ENCODE measurements around the gene ADGRD1. TPM values are rescaled to one million over a fixed set of nuclear protein-coding genes. Genes with fewer than 3 reads are reported as not detected.

The ADGRD1 gene
- total RNA-seq, 2 experiments from 2014 or later = 0.38 TPM; not detected in 1

GRCh38 chr12:130968611-130969010 is 14.9 kb downstream of the ADGRD1 start:
- no peak overlapping the region for H3K27ac Mint-ChIP-seq
- no peaks in the 10 kb centered on the region for H3K9me3 Mint-ChIP-seq
- H3K36me3 Mint-ChIP-seq = no peaks in the 10 kb centered on the region
- H3K27me3 Mint-ChIP-seq = no peaks in the 10 kb centered on the region
- H3K4me1 Mint-ChIP-seq = no peaks in the 10 kb centered on the region
- DNase-seq = no peak
- no peak overlapping the region for H3K4me3 Mint-ChIP-seq

- no peaks in the 10 kb centered on the region for H3K27me3 Mint-ChIP-seq
- H3K27ac Mint-ChIP-seq = no peak overlapping the region
- H3K9me3 Mint-ChIP-seq = no peaks in the 10 kb centered on the region
- H3K4me3 Mint-ChIP-seq = no peak overlapping the region
- no peak for DNase-seq
- H3K36me3 Mint-ChIP-seq = no peaks in the 10 kb centered on the region
- H3K4me1 Mint-ChIP-seq = no peaks in the 10 kb centered on the region
These were observed 15.5 kb downstream of the ADGRD1 start for GRCh38 chr12:130969223-130969622.

GRCh38 chr12:130970165-130970907 is 16.6 kb downstream of the ADGRD1 start:
- Mint-ChIP-seq H3K27ac (no peak overlapping the region), H3K9me3 (no peaks in the 10 kb centered on the region), H3K36me3 (no peaks in the 10 kb centered on the region), H3K4me1 (no peaks in the 10 kb centered on the region), H3K4me3 (no peak overlapping the region), H3K27me3 (no peaks in the 10 kb centered on the region)
- DNase-seq = no peak

- no peaks in the 10 kb centered on the region for H3K27me3 Mint-ChIP-seq
These were observed 17.2 kb downstream of the ADGRD1 start for GRCh38 chr12:130970908-130971233.

GRCh38 chr12:130971925-130972585 is 18.3 kb downstream of the ADGRD1 start:
- DNase-seq = no peak
- no peaks in the 10 kb centered on the region for H3K36me3 Mint-ChIP-seq
- no peaks in the 10 kb centered on the region for H3K27me3 Mint-ChIP-seq
- H3K27ac Mint-ChIP-seq = no peak overlapping the region
- no peaks in the 10 kb centered on the region for H3K9me3 Mint-ChIP-seq
- H3K4me3 Mint-ChIP-seq = no peak overlapping the region
- H3K4me1 Mint-ChIP-seq = no peaks in the 10 kb centered on the region

More at GRCh38 chr12:130970908-130971233, 17.2 kb downstream of the ADGRD1 start:
- no peak overlapping the region for H3K27ac Mint-ChIP-seq
- H3K36me3 Mint-ChIP-seq = no peaks in the 10 kb centered on the region
- H3K9me3 Mint-ChIP-seq = no peaks in the 10 kb centered on the region
- DNase-seq = no peak
- no peaks in the 10 kb centered on the region for H3K4me1 Mint-ChIP-seq
- H3K4me3 Mint-ChIP-seq = no peak overlapping the region

- Mint-ChIP-seq H3K4me1 (no peaks in the 10 kb centered on the region), H3K27me3 (no peaks in the 10 kb centered on the region), H3K36me3 (no peaks in the 10 kb centered on the region), H3K9me3 (no peaks in the 10 kb centered on the region), H3K4me3 (no peak overlapping the region), H3K27ac (no peak overlapping the region)
- DNase-seq = no peak
These were observed 18.9 kb downstream of the ADGRD1 start for GRCh38 chr12:130972586-130972950.

GRCh38 chr12:130973109-130973508 is 19.4 kb downstream of the ADGRD1 start:
- Mint-ChIP-seq H3K9me3 (no peaks in the 10 kb centered on the region), H3K4me1 (no peaks in the 10 kb centered on the region), H3K27me3 (no peaks in the 10 kb centered on the region), H3K27ac (no peak overlapping the region), H3K4me3 (no peak overlapping the region), H3K36me3 (no peaks in the 10 kb centered on the region)
- no peak for DNase-seq

GRCh38 chr12:130973906-130974305 is 20.2 kb downstream of the ADGRD1 start:
- Mint-ChIP-seq H3K27ac (no peak overlapping the region), H3K27me3 (no peaks in the 10 kb centered on the region), H3K36me3 (no peaks in the 10 kb centered on the region), H3K4me3 (no peak overlapping the region), H3K4me1 (no peaks in the 10 kb centered on the region), H3K9me3 (no peaks in the 10 kb centered on the region)
- DNase-seq = no peak

GRCh38 chr12:130975116-130975515 is 21.4 kb downstream of the ADGRD1 start:
- Mint-ChIP-seq H3K27me3 (no peaks in the 10 kb centered on the region), H3K27ac (no peak overlapping the region), H3K4me1 (no peaks in the 10 kb centered on the region), H3K36me3 (no peaks in the 10 kb centered on the region), H3K4me3 (no peak overlapping the region), H3K9me3 (no peaks in the 10 kb centered on the region)
- DNase-seq = no peak

- H3K9me3 Mint-ChIP-seq = no peaks in the 10 kb centered on the region
- no peak overlapping the region for H3K4me3 Mint-ChIP-seq
- DNase-seq = no peak
- no peak overlapping the region for H3K27ac Mint-ChIP-seq
- no peaks in the 10 kb centered on the region for H3K4me1 Mint-ChIP-seq
- H3K27me3 Mint-ChIP-seq = peaks cover 8% of the 10 kb centered on the region
- no peaks in the 10 kb centered on the region for H3K36me3 Mint-ChIP-seq
These were observed 22.5 kb downstream of the ADGRD1 start for GRCh38 chr12:130976171-130976720.

GRCh38 chr12:130977046-130977742 is 23.5 kb downstream of the ADGRD1 start:
- Mint-ChIP-seq H3K27me3 (peaks cover 11% of the 10 kb centered on the region), H3K4me3 (no peak overlapping the region), H3K9me3 (no peaks in the 10 kb centered on the region)

GRCh38 chr12:130977743-130978095 is 24.0 kb downstream of the ADGRD1 start:
- peaks cover 16% of the 10 kb centered on the region for H3K27me3 Mint-ChIP-seq
- no peaks in the 10 kb centered on the region for H3K9me3 Mint-ChIP-seq
- H3K4me3 Mint-ChIP-seq = no peak overlapping the region
- no peaks in the 10 kb centered on the region for H3K36me3 Mint-ChIP-seq
- no peak overlapping the region for H3K27ac Mint-ChIP-seq
- no peak for DNase-seq
- H3K4me1 Mint-ChIP-seq = no peaks in the 10 kb centered on the region

More at GRCh38 chr12:130977046-130977742, 23.5 kb downstream of the ADGRD1 start:
- Mint-ChIP-seq H3K36me3 (no peaks in the 10 kb centered on the region), H3K27ac (no peak overlapping the region), H3K4me1 (no peaks in the 10 kb centered on the region)
- no peak for DNase-seq

- Mint-ChIP-seq H3K4me3 (no peak overlapping the region), H3K4me1 (no peaks in the 10 kb centered on the region), H3K9me3 (no peaks in the 10 kb centered on the region), H3K36me3 (no peaks in the 10 kb centered on the region), H3K27me3 (peaks cover 17% of the 10 kb centered on the region), H3K27ac (no peak overlapping the region)
- DNase-seq = no peak
These were observed 25.1 kb downstream of the ADGRD1 start for GRCh38 chr12:130978785-130979184.

GRCh38 chr12:130981074-130981742 is 27.5 kb downstream of the ADGRD1 start:
- Mint-ChIP-seq H3K27me3 (peaks cover 17% of the 10 kb centered on the region), H3K27ac (no peak overlapping the region), H3K9me3 (no peaks in the 10 kb centered on the region), H3K4me1 (no peaks in the 10 kb centered on the region), H3K36me3 (no peaks in the 10 kb centered on the region), H3K4me3 (no peak overlapping the region)
- no peak for DNase-seq

GRCh38 chr12:130981911-130982310 is 28.2 kb downstream of the ADGRD1 start:
- no peaks in the 10 kb centered on the region for H3K9me3 Mint-ChIP-seq
- no peak overlapping the region for H3K27ac Mint-ChIP-seq
- peaks cover 17% of the 10 kb centered on the region for H3K27me3 Mint-ChIP-seq
- no peaks in the 10 kb centered on the region for H3K36me3 Mint-ChIP-seq
- no peak overlapping the region for H3K4me3 Mint-ChIP-seq
- no peak for DNase-seq
- no peaks in the 10 kb centered on the region for H3K4me1 Mint-ChIP-seq

Data from activated naive CD8-positive, alpha-beta T cell treated with anti-CD3 and anti-CD28 coated beads for 36 hours (primary cell).